GM19035 (cell line): ENCODE measurements around the gene CNDP2.

ENCODE experiments used
- ATAC-seq: cut with Tn5 transposase; IDR thresholded peaks from one replicate; pipeline ENCODE4 v1.9.1; 2021; ENCODE audit not compliant: unreplicated experiment

Gene CNDP2

DNA sequence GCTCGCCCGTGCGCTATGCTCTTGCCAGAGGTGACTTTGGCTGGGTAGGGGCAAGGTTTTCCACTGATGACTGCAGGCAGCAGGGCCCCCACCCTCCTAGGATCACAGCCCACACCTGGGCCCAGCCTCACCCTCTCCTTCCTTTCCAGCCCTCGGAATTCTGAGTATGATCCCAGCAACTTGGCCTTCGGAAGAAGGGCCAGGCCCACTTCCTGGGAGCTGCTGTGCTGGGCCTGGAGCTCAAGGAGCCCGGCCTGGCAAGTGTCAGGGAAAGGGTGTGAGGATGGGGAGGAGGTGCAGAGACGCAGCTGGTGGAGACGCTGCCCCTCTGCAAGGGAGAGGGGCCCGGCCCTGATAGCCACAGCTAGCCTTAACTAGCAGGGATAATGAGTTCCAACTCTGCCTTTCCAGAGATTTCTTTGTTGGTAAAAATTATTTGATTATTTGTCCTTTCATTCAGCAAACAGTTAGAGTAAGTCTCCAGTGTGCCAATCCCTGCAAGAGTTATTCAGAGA, 36.4 kb downstream of the CNDP2 start:
- ATAC-seq: no peak

GRCh38 chr18:74533666-74534065, 37.5 kb downstream of the CNDP2 start:
- ATAC-seq: no peak

- no peak for ATAC-seq
Observed at GRCh38 chr18:74534150-74534969, 38.2 kb downstream of the CNDP2 start, which contains the start of gene CNDP1. CNDP1 (plus strand) TSS chr18:74534500; CDS start chr18:74534668, 168 bp downstream.

DNA sequence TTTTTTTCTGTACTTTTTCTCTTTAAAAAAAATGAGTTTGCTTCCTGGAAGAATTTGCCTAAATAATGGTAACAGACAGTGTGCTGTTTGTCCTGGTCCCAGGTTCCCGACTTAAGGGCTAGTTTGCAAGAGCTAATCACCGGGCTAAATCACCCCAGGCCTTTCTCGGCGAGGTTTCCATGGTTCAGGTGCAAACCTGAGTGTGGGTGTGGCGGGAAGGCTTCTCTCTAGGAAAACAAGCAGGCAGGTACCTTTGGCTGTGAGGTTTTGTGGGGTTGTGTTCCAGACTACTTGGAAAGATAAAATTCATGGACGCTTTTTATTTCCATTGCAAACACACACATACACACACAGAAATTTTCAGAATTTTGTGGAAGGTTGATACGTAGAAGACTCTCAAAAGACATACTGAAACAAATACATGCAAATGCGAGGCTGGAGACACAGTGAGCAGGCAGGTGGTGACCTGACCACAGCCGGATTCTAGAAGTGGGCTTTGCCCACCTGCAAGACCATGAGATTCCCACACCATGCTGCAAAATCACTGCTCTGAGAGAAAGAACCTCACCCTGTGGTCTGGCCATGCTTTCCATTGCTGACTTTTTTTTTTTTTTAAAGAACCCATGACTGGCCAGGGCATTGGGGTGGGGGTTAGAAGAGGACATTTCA, 39.0 kb downstream of the CNDP2 start:
- ATAC-seq: no peak

DNA sequence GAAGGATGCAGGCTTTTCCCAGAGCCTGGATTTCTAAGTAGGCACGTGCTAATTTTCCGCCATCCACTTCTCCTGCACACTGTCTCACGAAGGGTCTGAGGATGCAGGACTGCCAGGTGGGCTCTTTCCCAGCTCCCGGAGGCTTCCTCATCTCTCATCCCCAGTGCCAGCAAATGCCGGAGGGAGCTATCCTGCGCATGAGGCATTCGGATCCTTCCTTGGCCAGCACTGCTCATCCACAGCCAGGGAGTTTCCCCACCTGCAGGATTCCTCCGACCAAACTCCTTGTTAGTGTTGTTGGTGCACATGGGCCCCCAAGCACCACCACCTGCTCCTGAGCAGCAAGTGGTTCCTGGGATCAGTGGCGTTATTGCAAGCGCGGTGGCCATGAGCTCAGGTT, 43.1 kb downstream of the CNDP2 start:
- no peak for ATAC-seq

DNA sequence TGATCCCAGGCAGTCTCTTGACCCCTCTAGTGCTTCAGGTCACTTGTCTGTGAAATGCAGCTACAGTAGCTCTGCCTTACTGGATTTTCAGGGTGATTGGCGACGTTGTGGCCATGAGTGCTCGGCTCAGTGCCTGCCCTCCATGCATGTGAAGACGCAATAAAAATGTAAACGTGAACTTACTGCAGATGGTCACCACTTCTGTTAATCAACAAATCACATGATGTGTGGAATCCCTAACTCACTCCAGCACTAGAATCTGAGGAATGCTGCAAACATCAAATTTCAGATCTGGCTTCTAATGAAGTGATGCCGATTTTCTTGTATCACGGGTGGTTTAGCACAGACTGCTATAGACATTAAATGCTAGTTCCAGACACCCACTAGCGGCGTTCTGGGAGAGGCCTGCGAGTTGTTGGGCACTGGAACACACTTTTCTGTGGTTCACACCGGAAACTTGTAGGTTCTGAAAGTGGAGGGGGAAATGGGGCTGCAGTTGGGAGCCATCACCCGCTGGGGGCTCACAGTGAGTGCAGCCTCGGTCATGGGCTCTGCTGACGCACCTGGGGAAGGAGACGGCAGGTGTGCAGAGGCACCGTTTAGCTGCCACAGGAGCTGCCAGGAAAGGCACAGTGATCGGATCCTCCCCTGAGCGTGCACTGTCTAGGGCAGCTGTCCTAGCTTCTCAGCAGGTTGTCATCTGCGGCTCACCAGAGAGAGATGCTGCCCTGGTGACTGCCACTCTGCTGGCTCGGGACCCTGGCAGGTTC, 44.7 kb downstream of the CNDP2 start:
- no peak for ATAC-seq

GRCh38 chr18:74541703-74542555, 45.8 kb downstream of the CNDP2 start:
- ATAC-seq: no peak

DNA sequence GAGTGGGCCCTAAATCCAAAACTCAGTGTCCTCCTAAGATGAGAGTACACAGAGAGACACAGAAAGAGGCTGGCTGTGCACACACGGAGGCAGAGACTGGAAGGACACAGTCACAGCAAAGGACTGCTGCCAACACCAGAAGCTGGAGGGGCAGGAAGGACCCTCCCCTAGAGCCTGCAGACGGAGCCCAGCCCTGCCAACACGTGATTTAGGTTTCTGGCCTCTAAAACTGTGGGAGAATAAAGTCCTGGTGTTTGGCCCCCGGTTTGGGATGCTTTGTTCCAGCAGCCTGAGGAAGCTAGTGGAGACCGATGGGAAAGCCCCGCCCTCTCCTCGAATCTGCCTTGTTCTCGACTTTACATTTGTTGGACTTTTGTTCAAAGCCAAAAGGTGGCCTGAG, 48.7 kb downstream of the CNDP2 start:
- no peak for ATAC-seq

GRCh38 chr18:74546007-74546406, 49.8 kb downstream of the CNDP2 start:
- no peak for ATAC-seq

DNA sequence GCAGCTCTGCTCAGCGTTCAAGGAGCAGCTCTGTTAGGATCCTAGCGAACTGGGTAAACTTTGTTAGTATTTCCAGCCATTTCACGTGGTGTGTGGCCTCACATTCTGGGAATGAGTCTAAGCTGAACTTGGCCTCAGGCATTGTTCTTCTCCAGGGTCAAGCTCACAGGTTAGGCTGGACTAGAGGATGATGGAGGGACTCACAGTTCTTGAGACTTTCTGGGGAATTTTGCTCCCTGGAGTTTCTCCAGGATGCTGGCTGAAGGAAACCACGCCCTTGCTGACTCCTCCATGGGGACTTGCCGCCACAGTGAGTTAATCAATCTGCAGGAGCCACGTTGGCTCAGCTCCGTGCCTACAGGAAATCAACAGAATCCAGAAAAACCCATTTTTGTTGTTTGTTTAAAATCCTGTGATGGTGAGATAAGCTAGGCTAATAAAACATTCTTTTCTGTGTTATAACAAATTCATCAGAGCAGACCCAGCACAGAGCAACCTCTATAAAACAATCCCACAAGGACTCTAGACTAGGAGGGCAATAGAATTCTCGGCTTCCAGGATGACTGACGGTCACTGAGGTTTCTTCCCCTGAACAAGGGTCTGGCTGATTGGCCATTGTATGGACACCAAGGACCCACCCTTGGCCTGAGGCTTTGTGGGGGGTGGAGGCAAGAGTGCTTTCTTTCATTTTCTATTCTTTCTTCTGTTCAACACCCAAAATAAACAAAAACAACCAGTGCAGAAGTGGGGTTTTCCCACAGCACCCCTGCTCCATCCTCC, 50.8 kb downstream of the CNDP2 start:
- no peak for ATAC-seq

DNA sequence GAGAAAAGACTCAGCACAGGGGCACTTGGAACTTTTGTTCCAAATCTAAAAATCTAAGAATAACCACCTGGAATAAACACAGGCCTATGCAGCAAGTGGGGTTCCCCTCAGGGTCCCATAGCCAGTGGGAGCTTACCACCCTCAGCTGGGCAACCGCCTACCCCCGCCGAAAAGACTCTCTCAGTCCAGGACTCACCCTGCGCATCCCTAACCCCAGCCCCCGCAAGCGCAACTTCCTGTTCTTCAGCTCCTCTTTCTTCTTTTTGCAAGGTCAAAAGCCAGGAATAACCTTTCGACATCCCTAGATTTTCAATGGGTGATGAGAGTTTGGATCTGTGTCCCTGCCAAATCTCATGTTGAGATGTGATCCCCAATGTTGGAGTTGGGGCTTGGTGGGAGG, 51.7 kb downstream of the CNDP2 start:
- ATAC-seq: no peak

- no peak for ATAC-seq
Observed at GRCh38 chr18:74549591-74550104, 53.5 kb downstream of the CNDP2 start.

DNA sequence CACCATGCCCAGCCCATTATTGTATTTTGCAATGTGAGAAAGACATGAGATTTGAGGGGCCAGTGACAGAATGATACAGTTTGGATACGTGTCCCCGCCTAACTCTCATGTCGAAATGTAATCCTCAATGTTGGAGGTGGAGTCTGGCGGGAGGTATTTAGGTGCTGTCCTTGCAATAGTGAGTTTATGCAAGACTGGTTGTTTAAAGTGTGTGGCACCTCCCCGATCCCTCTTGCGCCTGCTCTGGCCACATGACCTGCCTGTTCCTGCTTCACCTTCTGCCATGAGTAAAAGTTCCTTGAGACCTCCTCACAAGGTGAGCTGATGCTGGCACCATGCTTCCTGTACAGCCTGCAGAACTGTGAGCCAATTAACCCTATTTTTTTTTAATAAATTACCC, 54.7 kb downstream of the CNDP2 start:
- no peak for ATAC-seq

GRCh38 chr18:74551452-74551851, 55.3 kb downstream of the CNDP2 start:
- ATAC-seq: no peak

DNA sequence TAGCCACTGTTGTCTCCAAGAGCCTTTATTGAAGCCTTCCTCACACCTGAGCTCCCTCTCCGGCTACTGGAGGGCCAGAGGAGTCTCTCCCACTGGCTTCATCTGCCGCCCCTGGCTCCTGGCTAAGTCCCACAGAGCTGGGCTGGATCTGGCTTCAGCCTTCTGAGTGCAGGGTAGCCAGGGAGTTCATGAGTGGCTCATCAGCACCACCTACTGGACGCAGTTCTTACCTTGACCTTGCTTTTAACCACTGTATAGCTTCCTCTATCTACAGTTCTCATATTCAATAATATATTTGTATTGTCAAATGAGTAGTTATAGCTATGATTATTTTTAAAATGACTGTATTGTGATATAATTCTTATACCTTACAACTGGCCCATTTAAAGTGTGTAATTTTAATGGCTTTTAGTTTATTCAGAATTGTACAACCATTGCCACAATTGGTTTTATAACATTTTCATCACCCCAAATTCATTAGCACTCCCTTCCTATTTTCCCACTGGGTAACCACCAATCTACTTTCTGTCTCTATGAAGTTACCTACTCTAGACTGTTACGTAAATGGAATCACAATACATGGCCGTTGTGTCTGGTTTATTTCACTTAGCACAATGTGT, 55.9 kb downstream of the CNDP2 start:
- peak; percentile 98 for ATAC-seq

DNA sequence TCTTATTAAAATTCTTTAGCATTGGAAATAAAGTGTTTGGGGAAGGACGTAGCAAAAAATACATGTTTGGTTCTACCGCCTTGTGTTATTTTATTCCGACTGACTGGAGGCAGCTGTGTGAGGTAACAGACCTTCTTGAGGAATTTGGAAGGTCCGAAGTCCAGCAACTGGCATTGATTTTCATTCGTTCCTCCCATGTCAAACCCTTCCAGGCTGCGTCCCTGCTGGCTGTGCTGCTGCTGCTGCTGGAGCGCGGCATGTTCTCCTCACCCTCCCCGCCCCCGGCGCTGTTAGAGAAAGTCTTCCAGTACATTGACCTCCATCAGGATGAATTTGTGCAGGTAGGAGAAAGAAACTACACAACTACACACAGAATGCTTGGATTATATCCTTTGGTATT, 60.0 kb downstream of the CNDP2 start:
- ATAC-seq: no peak

DNA sequence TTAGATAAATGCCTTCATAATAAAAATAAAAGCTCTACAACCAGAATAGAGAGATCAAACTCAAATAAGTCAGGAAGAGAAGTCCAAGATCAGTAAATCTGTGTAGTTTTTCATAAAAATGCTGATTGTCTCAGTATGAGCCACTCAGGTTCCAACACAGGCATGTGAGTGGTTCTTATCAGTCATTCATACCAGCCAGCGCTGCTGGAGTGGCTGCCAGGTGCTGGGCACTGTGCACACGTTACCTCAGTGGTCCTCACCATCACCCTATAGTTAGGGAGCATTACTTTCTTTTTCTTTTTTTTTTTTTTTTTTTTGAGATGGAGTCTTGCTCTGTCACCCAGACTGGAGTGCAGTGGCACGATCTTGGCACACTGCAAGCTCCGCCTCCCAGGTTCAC, 61.9 kb downstream of the CNDP2 start:
- no peak for ATAC-seq

DNA sequence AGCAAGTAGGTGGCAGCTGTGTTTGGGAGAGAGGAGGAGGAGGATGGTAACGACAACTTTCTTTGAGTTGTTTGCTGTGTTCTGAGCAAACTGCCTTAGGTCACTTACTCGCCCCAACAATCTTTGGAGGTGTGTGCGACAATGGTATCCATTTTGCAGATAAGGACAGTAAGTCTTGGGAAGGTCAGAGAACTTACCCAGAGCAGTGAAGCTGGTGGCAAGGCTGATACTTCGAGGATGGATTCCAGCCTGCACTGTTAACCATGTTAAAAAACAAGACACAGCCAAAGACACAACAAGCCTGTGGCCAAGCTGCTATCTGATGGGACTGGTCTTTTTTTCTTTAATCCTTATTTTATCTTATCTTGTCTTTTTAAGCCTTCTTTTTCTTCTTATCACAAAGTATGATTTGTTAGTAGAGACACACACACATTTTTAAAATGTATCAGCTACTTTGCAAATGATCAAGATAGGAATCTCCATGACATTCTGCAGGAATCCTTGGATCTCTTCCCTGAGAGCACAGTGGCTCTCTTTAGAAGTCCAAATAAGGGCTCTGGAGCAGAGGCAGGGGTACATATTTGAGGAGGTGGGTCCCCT, 66.1 kb downstream of the CNDP2 start:
- ATAC-seq: no peak

DNA sequence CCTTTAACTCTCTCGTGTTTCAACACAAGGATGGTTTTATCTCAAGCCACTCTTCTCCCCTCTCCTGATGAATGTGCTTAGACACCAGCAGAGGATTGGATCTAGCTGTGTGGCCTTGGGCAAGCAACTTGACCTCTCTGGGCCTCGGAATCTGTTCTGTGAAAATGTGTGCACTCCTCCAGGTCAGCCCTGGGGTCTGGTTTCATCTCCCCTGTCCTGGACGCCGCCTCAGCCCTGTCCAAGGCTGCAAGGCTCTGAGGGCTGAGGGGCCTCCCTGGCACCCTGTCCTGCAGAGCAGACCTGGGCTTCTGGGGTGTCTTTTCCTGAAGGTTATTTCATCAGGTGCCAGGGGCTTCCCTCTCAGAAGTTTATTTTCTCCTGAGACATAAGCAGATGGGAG, 66.6 kb downstream of the CNDP2 start:
- no peak for ATAC-seq
